Limb (tissue), 2 donors: ENCODE results near the gene SH3RF3.

ENCODE experiments used
- DNase-seq, 2 donors: peaks; one replicate each; pipeline ENCODE4 v3.0.0-alpha.2; 2016; ENCODE audit errors: extremely low spot score in 2 of 2

Gene SH3RF3

GRCh38 chr2:109447776-109448175, 318.8 kb downstream of the SH3RF3 start:
- DNase-seq: peak in 1 of 2 donors; percentile 47

DNA sequence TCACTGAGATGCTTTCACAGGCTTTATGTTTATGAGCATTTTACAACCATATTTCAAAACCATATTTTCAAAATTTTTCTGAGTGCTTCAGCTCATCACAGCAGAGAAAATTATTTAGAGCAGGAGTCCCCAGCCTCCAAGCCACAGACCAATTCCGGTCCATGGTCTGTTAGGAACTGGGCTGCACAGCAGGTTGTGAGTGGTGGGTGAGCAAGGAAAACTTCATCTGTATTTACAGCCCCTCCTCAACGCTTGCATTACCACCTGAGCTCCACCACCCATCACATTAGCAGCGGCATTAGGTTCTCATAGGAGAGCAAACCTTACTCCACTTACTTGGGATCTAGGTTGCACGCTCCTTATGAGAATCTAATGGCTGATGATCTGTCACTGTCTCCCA, 319.2 kb downstream of the SH3RF3 start:
- no peak for DNase-seq

- DNase-seq: peak in 1 of 2 donors; percentile 34
Observed at GRCh38 chr2:109448946-109449788, 320.2 kb downstream of the SH3RF3 start.

DNA sequence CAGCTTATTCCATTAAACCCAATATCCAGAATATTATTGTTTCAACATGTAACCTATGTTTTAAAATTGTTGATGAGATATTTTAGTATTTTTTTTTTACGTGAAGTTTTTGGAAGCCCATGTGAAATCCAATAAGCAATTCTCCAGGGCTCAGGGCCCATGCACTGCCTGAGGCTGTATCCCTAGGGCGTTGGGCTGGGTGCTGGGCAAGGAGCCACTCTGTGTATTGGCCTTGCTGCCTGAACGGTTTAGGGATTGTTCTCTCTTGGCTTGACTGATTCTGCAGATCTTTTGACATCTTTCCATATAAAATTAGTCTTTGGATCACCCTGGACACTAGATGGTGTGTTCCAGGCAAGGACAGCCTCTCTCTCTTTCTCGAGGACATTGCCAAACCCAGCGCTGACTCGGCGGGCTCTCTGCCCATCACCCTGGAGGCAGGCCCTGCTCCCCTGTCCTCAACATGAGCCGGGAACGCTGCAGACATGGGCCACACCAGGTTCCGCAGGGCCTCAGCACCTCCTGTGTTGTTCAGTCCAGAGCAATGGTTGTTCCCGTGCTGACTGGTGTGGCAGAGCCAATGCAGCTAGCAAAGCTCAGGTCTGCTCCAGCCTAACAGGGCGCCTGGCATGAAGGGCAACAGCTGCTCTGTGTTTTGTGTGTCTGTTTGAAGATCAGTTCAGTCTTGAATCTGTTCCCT, 321.7 kb downstream of the SH3RF3 start:
- peak in 1 of 2 donors; percentile 18 for DNase-seq

DNA sequence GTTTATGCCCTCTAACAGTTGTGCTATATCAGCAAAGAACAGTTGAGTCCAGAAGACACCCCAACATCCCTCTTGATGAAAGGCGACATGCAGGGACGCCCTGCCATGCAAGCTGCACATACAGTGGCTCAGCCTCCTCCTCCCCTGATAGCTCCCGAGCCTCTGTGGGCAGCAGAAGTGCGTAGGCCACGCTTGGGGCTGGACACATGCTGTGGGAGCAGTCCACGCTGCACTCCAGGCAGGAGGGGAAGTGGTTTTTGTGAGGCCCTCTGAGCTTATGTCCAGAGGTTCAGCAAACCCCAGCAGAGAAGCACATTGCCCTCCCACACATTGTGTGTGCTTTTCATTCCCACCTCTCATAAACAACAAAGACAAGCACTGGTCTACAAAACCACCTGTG, 322.7 kb downstream of the SH3RF3 start:
- DNase-seq: peak in 1 of 2 donors; percentile 6

- DNase-seq: peak in 1 of 2 donors; percentile 26
Observed at GRCh38 chr2:109452318-109453305, 323.6 kb downstream of the SH3RF3 start.

GRCh38 chr2:109453371-109453995, 324.5 kb downstream of the SH3RF3 start:
- peak in 1 of 2 donors; percentile 14 for DNase-seq

DNA sequence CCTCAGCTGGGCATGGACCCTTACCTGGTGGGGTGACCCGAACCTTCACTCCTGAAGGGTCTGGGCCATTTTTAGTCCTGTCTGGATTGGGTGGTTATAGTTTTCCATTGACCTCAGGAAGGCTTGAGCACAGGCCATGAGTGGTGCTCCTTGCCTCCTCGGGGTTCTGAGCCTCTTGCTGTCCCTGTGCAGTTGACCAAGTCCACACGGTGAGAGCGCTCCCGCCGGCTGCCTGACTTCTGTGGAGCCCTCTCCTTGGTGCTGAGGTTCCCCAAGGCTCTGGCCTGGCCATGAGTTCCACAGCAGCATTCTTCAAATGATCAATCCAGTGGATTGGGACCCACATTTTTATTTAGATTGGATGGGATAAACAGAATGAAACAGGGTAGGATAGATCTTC, 325.3 kb downstream of the SH3RF3 start:
- peak in 1 of 2 donors; percentile 11 for DNase-seq

DNA sequence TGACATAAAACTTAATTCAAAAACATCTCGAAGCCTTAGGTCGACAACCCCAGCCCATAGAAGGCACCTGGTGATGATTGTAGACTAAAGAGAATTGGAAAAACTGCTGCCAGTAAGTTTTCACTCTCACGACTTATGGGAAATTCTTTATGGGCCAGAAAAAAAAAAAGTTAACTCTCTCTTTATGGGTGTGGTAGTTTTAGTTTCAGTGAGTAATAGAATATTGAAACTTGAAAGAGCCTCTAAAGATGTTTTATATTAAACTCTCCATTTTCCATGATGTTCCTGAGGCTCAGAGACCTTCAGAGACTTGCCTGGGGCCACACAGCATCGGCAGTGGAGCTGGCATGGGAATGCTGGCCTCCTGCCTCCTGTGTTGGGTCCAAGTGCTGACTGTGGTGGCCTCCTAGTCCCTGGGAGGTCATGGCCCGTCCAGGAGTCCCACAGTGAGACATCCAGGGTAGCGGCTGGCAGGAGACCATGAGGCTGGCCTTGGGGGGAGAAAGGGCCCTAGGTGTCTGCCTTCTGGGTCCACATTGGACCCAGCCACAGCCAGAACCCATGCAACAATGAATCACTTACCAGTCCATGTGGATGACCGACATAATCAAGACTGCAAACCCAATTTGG, 325.9 kb downstream of the SH3RF3 start:
- peak in 1 of 2 donors; percentile 21 for DNase-seq

- peak in 1 of 2 donors; percentile 14 for DNase-seq
Observed at GRCh38 chr2:109455731-109456691, 327.0 kb downstream of the SH3RF3 start.

DNA sequence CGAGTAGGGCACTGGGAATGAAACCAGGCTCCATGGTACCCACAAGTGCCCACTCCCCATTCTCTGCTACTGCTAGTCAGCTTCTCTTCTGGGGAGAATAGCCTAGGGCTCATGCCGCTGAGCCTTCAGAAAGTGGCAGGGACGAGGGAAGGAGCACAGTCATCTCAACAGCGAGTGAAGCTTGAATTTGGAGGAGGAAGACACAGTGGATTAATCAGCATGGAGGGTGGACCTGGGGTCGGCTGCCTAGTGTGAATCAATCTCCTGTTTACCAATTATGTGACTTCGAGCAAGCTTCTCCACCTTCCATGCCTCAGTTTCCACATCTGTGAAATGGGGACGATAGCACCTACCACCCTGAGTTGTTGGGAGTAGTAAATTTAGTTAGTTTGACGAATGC, 327.8 kb downstream of the SH3RF3 start:
- DNase-seq: peak in 1 of 2 donors; percentile 10

DNA sequence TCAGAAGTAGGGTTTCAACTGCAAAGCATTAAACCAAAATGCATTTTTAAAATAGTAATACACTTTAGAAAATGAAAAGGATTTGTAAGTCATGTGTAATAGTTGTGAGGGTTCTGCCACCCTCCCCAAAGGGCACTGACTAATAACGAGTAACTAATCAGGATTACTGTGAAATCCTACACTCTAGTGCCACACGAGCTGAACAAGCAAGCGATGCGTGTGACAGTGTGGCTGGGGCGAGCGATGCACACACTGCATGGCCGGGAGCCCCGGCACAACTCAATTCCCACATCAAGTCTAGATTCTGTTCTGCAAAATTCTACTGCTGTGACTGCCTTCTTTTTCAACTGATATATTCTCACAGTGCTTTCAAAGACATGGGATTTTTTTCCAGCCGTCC, 328.4 kb downstream of the SH3RF3 start:
- DNase-seq: no peak

DNA sequence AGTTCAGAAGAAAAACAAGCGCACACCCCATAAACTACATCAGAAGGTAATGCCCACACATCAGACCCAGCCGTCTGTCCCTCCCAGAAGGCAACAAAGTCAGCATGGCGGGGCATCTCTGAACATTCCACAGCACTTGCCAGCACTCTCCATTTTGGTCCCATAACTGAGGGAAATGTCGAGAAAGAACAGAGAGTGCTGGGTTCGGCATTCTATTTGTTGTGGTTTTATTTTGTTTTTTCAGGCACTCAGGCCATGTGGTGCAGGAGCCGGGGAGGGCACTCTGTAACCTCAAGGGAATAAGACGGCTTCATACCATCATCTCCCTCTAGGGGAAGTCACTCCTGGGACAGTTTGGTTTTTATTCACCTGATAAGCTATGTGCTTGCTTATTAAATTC, 328.8 kb downstream of the SH3RF3 start:
- peak in 1 of 2 donors; percentile 27 for DNase-seq

DNA sequence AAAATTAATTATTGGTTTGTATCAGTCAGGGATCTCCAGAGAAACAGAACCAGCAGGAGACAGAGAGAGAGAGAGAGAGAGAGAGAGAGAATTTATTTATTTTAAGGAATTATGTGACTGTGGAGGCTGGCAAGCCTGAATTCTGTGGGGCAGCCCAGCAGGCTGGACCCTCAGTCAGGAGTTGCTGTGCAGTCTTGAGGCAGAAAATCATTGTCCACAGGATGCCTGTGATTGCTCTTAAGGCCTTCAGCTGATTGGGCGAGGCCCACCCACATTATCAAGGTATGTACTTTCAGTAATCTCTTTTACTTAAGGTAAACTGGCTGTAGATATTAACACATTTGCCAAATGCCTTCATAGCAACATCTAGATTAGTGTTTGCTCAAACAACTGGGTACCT, 329.5 kb downstream of the SH3RF3 start:
- DNase-seq: no peak

GRCh38 chr2:109459485-109459884, 330.5 kb downstream of the SH3RF3 start:
- DNase-seq: peak in 1 of 2 donors; percentile 14

- peak in 1 of 2 donors; percentile 11 for DNase-seq
Observed at GRCh38 chr2:109460553-109461324, 331.7 kb downstream of the SH3RF3 start.

DNA sequence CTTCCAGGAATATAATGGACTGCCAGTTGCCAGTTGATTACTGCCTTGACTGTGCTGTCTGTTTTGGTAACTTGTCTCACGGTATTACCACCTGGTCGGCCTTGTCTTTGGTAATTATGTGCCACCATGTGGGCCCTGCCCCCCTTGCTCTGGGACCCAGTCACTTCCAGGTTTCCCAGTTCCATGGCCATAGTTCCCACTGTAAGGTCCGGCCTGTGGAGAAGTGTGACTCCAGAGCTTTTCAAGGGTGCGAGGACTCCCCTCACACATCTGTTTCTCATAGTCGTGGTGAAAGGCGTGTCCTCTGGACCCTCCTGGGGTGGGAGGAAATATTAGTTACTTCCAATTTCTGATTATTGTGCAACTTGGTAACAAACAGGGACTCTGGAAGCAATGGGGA, 334.2 kb downstream of the SH3RF3 start:
- DNase-seq: no peak

GRCh38 chr2:109463891-109464290, 334.9 kb downstream of the SH3RF3 start:
- DNase-seq: no peak
